ENCODE results near the gene CMPK1.
"Not testable (repeated sequence)": the region's sequence is repeated elsewhere in the genome, so short reads cannot be mapped to it uniquely, and the experiment has no call there.

Gene CMPK1

GRCh38 chr1:47333578-47333921 lies at the start of gene CMPK1:
Gene CMPK1 (plus strand): TSS chr1:47333790. CDS start chr1:47333946, 156 bp downstream.
- DNase-seq (ENCODE audit: low read depth in 2 of 2): peak; percentile 64 to 77

GRCh38 chr1:47288116-47288515 lies 45.5 kb upstream of the CMPK1 start:
- DNase-seq (ENCODE audit: low read depth in 2 of 2): not testable (repeated sequence)

- not testable (repeated sequence) for DNase-seq (ENCODE audit: low read depth in 2 of 2)
Observed at GRCh38 chr1:47294863-47295262, 38.7 kb upstream of the CMPK1 start.

- no peak for DNase-seq (ENCODE audit: low read depth in 2 of 2)
Observed at GRCh38 chr1:47295579-47295978, 38.0 kb upstream of the CMPK1 start.

- no peak for DNase-seq (ENCODE audit: low read depth in 2 of 2)
Observed at GRCh38 chr1:47298025-47298699, 35.4 kb upstream of the CMPK1 start.

GRCh38 chr1:47302472-47302871 lies 31.1 kb upstream of the CMPK1 start:
- DNase-seq (ENCODE audit: low read depth in 2 of 2): no peak

GRCh38 chr1:47309427-47309826 lies 24.2 kb upstream of the CMPK1 start:
- no peak for DNase-seq (ENCODE audit: low read depth in 2 of 2)

- DNase-seq (ENCODE audit: low read depth in 2 of 2): peak; percentile 95 to 98
Observed at GRCh38 chr1:47313915-47314664, 19.5 kb upstream of the CMPK1 start, which contains the start of gene STIL. Gene STIL (minus strand): TSS chr1:47314147. CDS start chr1:47310319, 3,828 bp downstream.

- DNase-seq (ENCODE audit: low read depth in 2 of 2): no peak
Observed at GRCh38 chr1:47317841-47318240, 15.7 kb upstream of the CMPK1 start.

GRCh38 chr1:47319968-47320367 lies 13.6 kb upstream of the CMPK1 start:
- DNase-seq (ENCODE audit: low read depth in 2 of 2): not testable (repeated sequence)

GRCh38 chr1:47323599-47324031 lies 10.0 kb upstream of the CMPK1 start:
- DNase-seq (ENCODE audit: low read depth in 2 of 2): no peak

- no peak for DNase-seq (ENCODE audit: low read depth in 2 of 2)
Observed at GRCh38 chr1:47324682-47325081, 8.9 kb upstream of the CMPK1 start.

GRCh38 chr1:47325528-47325927 lies 8.1 kb upstream of the CMPK1 start:
- no peak for DNase-seq (ENCODE audit: low read depth in 2 of 2)

GRCh38 chr1:47326271-47326670 lies 7.3 kb upstream of the CMPK1 start:
- DNase-seq (ENCODE audit: low read depth in 2 of 2): no peak

- DNase-seq (ENCODE audit: low read depth in 2 of 2): no peak
Observed at GRCh38 chr1:47328992-47329391, 4.6 kb upstream of the CMPK1 start.

GRCh38 chr1:47330212-47330611 lies 3.4 kb upstream of the CMPK1 start:
- no peak for DNase-seq (ENCODE audit: low read depth in 2 of 2)

GRCh38 chr1:47331875-47332274 lies 1.7 kb upstream of the CMPK1 start:
- DNase-seq (ENCODE audit: low read depth in 2 of 2): no peak

GRCh38 chr1:47332779-47333577 lies 612 bp upstream of the CMPK1 start:
- DNase-seq (ENCODE audit: low read depth in 2 of 2): no peak

- peak; percentile 59 to 67 for DNase-seq (ENCODE audit: low read depth in 2 of 2)
Observed at GRCh38 chr1:47333922-47334764, 553 bp downstream of the CMPK1 start.

GRCh38 chr1:47334765-47335435 lies 1.3 kb downstream of the CMPK1 start:
- DNase-seq (ENCODE audit: low read depth in 2 of 2): no peak

- no peak for DNase-seq (ENCODE audit: low read depth in 2 of 2)
Observed at GRCh38 chr1:47337350-47337749, 3.8 kb downstream of the CMPK1 start.
